Measurements from ENCODE around the gene HSBP1L1.

The HSBP1L1 gene

DNA sequence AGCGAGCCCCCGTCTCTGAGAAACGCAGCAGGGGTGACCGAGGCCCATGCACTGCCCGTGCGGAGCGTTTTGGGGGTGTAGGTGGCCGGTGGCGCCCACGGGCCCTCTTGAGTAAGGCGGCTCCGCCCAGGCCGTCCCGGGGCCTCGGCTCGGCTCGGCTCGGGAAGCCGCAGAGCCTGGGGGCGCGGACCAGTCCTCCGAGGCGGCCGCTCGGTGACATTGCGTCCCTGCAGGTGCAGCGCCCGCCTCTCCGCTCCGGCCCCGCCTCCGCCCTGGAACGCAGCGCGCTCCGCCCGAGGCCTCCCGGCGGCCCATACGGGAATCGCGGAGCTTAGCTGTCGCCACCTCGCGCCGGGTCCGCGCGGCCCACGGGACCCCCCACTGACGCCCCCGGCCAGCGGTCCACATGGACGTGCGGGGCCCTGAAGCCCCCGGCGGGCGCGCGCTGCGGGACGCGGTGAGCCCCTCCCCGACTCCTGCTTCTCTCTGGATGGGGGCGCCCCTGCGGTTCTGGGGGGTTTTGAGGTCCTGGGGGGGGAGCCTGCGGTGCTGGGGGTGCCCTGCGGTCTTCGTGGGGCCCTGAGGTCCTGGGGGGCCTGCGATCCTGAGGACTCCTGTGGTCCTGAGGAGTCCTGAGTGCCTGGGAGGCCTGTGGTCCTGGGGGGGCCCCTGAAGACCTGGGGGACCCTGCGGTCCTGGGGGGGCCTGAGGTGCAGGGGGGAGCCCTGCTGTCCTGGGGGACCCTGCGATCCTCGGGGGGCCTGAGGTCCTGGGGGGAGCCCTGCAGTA, at the start of gene HSBP1L1:
Gene HSBP1L1, plus strand, starts transcription at position 314 of the 789 bp plus-strand sequence. Its CDS starts 93 bp downstream, at position 407.
- DNase-seq: peak; percentile 63

DNA sequence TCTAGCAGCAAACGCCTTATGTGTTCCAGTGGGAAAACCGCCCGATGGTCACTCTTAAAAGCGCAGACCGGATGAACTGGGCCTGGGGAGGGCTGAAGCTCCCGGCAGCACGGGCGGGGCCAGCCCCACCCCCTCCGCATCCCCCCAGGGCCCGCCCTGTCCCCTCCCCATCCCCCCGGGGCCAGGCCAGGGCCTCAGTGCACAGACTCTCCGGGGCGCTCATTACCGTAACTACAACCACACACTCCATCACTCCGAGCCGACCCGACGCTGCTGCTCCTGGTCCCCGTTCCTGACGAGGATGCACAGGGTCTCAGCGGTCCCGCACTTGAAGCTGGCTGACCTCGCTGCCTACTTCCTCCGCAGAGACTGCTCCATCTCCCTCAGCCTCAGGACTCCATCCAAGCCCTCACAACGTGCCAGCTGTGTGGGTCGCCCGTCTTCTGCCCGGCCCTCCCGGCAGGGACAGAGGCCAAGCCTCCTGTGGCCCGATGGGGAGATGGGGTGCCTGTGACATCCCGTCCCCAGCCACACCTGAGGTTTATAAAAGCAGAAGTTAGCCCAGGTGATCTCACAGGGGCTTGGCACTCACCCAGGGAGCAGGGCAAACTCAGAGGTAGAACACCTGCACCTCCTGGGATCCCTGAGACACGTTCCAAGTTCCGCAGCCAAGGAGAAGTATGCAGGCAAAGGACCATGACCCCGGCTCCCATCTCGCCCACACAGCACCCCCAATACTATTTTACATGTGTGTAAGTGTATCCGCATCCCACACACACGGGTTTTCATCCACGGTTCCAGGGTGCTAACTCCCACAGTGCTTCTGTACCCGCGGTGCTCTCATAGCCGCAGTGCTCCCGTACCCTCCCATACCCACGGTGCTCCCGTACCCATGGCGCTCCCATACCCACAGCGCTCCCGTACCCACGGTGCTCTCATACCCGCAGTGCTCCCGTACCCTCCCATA, 49.0 kb upstream of the HSBP1L1 start:
- DNase-seq: no peak

DNA sequence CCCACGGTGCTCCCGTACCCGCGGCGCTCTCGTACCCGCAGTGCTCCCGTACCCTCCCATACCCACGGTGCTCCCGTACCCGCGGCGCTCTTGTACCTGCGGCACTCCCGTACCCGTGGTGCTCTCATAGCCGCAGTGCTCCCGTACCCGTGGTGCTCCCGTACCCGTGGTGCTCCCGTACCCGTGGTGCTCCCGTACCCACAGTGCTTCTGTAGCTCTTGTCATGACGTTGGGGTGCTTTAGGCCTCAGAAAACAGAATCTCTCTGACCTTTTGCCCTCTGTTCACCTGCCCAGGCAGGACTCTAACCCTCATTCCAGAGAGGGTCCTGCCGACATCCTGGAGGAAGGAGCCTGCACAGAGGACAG, 48.3 kb upstream of the HSBP1L1 start:
- DNase-seq: no peak

DNA sequence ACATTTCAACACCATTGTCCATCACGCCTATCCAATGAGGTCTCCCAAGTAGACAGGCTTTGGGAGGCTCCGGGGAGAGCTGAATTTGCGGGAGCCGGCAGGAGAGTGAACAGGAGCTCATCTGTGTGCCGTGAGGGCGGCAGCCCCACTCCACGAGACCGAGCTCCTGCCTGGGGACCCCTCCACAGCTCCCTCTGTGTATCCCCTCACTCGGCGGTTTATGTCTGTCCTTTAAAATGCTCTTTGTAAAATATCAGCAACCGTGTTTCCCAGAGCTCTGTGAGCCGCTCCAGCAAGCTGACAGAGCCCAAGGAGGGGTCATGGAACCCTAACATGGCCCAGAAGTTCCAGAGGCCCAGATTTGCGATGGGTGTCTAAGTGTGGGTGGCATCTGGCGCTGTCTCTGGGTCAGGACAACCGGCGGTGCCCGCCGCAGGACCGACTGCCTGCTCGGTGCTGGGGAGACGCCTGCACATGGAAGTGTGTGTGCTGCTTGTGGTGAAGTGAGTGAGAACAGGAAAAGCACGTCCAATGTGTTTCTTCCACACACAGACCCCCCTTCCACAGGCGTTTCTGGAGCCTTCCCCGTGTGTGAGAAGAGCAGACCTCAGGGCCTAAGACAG, 47.8 kb upstream of the HSBP1L1 start:
- no peak for DNase-seq

DNA sequence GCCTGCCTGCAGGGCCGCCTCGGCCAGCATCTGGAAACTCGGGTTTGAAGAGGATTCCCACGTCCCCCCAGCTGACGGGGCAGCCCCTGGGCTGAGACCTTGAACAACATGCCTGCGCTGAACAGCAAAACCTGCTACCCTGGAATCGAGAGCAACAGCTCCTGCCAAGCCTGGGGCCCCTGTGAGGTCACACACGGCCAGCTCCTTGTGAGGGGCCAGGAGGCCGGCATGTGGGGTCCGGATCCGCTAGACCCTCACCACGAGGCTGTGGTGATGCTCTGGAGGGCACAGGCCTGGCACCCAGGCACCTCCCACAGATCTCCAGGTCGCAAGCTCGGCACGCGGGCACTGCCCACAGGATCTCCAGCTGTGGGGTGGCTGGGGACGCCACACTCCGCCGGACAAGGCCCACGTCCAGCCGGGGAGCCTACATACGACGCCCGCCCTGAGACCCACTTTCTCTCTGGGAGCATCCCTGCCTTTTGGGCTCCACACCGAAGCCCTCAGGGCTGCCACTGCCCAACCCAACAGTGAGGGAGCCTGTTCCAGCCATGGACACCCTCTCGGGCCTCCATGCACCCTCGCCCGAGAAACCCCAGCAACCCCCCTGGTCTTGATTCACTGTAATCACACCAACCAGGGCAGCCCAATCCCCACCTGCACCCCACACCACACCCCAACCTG, 47.1 kb upstream of the HSBP1L1 start:
- no peak for DNase-seq

DNA sequence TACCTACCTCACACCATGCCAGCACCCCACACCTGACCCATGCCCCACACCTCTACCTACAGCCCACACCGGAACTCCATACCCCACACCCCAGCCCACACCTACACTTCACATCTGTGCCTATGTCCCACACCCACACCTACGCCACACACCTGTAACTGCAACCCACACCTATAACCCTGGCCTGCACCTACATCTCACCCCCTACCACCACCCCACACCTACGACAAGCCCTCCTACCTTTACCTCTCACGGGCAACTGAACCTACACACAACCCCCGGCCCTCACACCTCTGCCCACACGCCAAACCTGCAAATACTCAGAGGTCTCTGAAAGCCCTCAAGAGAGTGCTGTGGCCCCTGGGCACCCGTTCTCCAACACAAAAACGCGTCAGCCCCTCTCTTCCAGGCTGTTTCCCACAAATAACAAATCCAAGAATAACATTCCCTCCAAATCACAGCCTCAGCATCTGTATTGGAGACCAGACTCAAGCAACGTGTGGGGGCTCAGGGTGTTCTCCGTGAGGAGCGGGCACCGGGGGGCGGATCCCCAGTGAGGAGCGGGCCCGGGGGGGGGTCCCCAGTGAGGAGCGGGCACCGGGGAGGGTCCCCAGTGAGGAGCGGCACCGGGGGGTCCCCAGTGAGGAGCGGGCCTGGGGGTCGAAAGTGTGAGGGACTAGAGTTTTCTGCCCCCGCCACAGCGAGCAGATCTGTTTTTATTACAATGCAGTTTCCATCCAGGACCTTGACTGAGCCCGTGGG, 46.4 kb upstream of the HSBP1L1 start:
- no peak for DNase-seq

DNA sequence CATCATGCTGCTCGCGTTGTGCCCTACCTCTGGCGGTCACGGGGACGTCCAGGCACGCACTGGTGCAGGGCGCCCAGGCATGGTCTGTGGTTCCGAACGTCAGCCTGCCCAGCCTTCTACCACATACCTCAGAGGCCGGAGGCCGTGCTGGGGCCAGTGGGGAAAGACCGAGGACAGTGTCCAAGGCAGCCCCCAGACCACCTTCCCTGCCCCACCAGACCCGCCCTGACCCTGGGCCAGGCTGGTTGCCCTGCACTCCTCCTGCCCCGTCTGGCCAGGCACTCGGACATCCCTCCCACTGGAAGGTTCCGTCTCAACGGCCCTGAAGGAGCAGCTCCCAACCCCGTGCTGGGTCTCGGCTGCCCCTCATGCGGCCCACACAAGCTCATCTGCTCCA, 45.8 kb upstream of the HSBP1L1 start:
- no peak for DNase-seq

DNA sequence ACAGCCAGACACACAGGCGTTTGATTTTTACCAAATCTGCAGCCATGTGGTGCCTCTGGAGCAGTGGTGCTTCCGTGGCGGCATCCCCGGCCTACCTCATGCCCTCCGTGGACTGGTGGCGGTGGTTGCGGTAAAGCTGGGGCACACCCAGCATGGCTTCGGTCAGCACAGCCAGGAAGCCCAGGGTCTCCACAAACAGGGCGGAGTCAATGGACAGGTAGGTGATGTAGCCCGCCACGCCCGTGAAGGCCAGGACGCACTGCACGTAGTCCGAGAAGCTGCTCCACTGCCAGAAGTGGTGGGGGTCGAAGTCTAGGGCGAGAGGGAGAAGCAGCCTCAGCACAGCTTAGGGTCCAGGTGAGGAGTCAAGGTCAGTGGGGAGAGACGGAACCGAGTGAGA, 45.4 kb upstream of the HSBP1L1 start:
- no peak for DNase-seq

DNA sequence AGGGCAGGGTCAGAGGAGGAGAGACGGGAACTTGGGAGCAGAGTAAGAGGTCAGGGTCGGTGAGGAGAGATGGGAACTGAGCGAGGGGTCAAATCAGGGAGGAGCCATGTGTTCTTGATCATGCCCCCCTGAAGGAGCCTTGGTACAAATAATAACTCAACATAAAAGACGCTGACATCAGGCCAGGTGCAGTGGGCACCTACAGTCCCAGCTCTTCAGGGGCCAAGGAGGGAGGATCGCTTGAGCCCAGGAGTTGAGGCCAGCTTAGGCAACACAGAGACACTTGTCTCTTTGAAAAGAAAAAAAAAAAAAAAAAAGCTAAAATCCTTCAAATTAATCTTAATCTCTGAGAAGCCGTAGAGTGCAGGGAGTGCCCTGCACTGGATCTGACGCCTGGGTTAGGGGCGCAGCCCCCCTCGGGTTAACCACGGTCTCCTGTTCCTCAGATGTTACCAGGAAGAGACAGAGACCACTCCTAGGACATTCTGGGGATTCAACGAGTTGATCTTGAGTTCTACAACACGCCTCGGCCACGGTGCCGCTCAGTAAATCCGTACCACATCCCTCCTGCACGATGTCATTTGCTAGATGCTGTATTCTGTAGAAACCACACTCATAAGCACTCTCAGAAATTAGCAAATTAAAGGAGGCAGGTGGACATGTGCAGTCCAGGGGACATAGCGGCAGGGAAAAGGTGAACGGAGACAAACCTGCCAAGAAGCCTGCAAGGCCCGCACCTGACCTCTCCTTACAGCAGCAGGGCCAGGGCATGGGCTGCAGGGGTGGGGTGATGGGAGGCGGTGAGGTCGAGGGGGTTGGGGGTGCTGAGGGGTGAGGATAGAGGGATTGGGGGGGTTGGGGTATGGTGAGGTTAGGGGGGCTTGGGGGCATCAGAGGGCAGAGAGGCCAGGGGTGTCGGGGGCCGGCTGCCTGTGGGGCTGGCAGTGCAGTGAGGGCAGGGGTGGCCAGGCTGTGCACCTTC, 42.2 kb upstream of the HSBP1L1 start:
- DNase-seq: no peak

DNA sequence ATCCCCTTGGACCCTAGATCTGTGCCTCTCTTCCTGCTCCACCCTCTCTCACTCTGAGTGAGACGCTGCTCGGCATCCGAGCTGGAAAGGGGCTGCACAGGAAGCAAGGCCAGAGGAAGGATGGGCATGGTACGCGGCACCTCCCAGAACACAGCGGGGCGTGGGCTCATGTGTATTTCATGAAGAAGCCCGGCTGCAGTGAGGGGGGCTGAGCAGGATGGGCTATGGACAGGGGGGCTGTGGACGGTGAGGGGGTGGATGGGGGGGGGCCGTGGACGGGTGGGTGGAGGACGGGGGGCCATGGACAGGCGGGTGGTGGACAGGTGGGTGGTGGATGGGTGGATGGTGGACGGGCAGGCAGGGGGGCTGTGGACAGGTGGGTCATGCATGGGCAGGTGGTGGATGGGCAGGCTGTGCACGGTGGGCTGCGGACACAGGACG, 41.5 kb upstream of the HSBP1L1 start:
- DNase-seq: no peak

DNA sequence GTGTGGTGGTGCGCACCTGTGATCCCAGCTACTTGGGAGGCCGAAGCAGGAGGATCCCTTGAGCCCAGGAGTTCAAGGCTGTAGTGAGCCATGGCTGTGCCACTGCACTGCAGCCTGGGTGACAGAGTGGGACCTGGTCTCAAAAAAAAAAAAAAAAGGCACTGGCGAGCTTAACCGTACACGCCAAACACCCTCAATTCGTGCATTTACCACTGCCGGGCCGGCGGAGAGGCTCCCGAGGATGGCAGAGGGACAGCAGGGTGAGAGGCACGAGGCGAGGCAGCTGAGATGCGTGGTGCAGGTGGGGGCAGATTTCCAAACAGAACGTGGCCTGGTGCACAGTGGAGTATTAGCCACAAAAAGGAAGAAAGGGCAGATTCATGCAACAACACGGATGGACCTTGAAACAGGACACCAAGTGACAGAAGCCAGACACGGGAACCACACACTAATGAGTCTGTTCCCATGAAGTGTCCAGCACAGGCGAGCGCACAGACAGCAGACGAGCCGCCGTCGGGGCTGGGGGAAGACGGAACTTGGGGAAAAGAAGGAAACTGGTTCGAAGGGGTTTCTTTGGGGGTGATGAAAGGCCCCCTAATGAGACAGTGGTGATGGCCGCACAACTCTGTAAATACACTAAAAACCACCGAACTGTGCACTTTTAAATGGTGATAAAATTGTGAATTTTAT, 40.4 kb upstream of the HSBP1L1 start:
- DNase-seq: no peak

DNA sequence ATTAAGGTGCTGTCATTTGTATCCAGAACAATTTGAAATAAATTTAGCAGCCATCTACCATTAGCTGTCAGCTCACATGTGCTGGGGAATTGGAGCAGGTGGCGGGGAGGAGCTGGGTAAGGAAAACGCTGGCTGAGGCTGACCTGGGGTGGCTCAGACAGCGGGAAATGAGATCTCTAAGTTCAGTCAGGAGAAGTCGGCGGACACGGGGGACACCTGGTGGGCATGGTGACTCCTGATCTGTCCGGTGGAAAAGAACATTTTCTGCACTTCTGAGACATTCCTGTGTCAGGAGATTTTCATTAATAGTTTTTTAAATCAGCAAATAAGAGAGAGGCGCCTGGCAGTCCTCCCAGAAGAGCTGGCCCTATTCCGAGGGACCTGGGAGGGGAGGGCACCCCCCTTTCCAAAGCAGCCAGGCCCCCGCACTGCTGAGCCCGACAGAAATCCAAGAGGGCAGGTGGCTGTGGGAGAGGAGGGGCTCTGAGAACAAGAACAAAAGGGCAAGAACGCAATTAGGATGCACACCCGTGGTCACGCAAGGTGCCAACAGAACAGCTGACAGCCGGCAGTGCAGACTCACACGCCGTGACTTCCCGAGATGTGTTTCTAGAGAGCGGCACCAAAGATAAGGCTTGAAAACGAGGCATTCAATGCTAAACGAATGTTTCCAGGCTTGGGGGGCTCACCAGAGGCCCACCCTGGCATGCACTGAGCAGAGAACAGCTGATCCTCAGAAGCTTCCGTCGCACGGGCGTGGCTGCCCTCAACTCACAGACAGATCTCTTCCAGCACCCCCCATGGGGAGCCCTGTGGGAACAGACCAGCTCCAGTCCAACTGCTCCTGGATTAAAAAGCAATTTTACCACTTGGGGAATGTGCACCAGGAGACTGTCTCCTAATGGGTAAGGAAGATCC, 39.4 kb upstream of the HSBP1L1 start:
- DNase-seq: no peak

DNA sequence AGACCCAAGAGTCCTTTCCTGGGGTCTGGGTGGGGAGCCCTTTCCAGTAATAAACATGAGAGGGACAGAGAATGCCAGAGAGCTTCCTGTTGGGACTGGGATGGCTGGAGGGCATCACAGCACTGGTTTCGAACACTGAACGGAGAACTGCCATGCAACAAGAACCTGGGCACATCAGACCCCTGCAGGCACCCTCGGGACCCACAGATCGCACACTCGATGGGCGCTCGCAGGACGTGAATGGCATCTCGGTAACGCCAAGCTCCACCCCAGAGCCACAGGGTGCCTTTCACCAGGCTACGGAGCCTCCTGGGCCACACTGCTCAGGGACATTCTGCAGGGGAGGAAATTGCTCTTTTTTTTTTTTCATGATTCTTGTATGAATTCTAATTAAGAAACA, 38.1 kb upstream of the HSBP1L1 start:
- DNase-seq: no peak

DNA sequence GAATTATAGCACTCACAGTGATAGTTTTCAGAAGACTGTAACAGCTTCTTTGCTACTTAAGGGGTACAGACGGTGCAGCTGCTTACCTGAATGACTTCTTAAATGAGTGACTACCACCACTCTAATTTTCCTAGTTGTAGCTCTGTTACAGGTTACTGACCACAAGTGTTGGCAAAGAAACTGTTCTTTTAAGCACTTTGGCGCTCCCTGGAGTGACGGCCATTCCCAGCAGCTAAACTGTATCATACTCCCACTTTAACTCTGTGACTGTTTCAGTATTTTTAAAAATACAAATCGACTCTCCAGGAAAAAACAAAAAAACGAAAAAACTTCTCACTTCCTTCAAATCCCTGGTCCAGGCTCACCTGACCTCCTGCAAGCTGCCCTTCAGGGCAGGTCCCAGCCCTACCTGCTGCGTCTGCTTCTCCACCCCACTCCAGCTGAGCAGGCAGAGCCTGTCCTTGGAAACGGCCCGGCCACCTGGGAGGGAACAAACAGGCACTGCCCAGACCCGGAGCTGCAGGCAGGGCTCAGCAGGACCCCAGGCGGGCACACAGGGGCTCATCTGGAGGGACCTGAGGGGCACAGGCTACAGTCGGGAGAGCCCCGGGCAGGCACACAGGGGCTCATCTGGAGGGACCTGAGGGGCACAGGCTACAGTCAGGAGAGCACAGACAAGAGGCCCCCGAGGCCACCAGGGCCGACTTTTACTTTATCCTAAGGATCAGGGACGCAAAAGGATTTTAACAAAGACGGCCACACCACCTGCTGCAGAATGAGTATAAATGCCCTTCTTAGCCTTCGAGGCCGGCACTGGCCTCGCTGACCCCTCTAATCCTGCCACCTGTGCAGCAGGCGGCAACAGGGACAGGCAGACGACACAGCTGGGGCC, 37.5 kb upstream of the HSBP1L1 start:
- no peak for DNase-seq

DNA sequence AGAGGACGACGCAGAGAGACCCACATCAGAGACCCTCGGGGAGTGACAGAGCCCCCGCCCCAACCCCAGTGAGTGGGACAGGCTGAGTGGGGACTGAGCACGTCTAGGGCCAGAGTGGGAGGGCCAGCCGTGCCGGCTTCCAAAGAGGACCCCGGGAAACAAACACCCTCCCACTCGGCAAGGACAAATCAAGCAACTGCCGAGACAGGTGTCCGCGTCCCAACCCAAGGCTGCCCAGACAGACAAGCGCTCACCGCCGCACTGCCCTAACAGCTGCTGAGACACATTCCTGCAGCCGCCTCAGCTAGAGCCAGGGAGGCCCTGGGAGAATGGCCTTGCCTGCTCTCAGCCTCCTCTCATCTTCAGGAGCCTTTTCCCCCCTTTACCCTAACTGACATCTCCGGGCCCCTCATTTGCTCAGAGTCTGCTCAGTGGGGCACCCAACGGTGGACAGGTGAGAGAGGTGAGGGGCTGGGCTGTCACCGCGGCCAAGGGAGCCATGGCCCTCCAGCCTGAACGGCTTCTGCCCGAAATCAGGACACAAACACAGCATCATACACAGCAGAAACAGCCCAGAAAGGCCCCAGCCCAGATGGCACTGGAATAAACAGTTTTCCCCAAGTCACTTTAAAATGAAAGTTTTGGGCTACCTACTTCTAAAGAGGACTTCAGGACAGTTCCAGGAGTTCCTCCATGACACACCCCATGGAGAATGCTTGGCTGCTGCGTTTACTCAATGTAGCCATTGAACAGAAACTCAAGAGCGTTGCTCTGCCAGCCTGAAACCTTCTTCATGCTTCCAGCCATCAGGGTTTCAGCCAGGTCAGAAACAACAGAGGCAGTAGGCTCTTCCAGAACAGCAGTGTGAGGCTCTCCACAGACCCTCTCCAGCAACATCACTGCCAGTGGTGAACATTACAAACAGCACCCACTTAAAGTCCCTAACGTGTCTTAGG, 36.6 kb upstream of the HSBP1L1 start:
- no peak for DNase-seq

DNA sequence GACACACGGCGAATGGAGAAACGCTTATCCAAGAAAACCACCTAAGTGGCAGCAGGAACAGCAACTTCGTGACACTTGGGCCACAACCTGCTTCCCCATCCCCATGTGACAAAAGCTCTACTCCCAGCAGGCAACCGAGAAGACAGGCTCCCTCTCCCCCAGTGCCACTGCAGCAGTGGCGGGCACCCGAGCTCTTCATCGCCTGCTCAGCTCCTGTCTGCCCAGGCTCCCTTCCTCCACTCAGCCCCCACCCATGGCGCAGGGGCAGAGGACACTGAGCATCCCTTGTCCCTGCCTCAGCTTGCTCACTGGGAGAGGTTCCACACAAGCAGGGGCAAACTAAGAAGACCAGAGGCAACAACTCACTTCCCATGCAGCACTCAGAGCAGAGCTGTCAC, 35.9 kb upstream of the HSBP1L1 start:
- DNase-seq: no peak

Measured in EL (cell line).